ENCODE results near the gene VCAM1. TPM values are rescaled to one million over a fixed set of nuclear protein-coding genes. Genes with fewer than 3 reads are reported as not detected.
"Not testable (repeated sequence)": the region's sequence is repeated elsewhere in the genome, so short reads cannot be mapped to it uniquely, and the experiment has no call there.

The VCAM1 gene
- total RNA-seq, 1 donor from 2014 or later = not detected

DNA sequence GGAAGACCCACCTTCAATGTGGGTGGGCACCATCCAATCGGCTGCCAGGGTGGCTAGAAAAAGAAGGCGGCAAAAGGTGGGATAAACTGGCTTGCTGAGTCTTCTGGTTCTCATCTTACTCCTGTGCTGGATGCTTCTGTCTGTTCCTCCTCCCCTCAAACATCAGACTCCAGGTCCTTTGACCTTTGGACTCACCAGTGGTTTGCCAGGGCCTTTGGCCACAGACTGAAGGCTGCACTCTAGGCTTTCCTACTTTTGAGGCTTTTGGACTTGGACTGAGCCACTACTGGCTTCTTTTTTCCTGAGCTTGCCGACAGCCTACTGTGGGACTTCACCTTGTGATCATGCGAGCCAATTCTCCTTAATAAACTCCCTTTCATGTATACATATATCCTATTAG is 55.9 kb downstream of the VCAM1 start:
- H3K4me1 Mint-ChIP-seq = no peaks in the 10 kb centered on the region
- no peak overlapping the region for H3K27ac Mint-ChIP-seq
- no peak overlapping the region for H3K4me3 Mint-ChIP-seq
- H3K9me3 Mint-ChIP-seq = peaks cover 8% of the 10 kb centered on the region
- no peaks in the 10 kb centered on the region for H3K36me3 Mint-ChIP-seq (ENCODE audit: low read depth)
- DNase-seq = no peak
- peaks cover 4% of the 10 kb centered on the region for H3K27me3 Mint-ChIP-seq
- intact Hi-C loops (cut with micrococcal nuclease) = no loop called here

DNA sequence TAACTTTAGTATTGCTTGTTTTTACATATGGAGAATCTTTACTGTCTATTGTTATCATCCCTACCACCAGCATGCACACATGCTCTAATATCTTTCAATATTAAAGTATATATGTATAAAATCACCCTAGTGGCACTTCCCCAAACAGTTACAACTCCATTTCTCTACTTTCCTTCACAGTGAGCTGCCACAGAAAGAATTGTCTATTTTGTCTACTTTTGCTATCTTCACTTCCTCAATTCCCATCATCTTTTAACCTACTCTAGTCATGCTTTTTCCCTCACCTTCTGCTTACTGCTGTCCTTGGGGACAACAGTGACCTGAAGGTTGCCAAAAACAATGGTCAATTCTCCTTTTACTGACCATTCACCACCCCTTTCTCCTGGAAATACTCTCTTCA is 59.2 kb downstream of the VCAM1 start:
- no peak for DNase-seq
- no peak overlapping the region for H3K4me3 Mint-ChIP-seq
- no peaks in the 10 kb centered on the region for H3K4me1 Mint-ChIP-seq
- intact Hi-C loops (cut with micrococcal nuclease) = no loop called here
- H3K27ac Mint-ChIP-seq = no peak overlapping the region
- peaks cover 1% of the 10 kb centered on the region for H3K27me3 Mint-ChIP-seq
- H3K36me3 Mint-ChIP-seq (ENCODE audit: low read depth) = no peaks in the 10 kb centered on the region
- H3K9me3 Mint-ChIP-seq = peaks cover 8% of the 10 kb centered on the region

DNA sequence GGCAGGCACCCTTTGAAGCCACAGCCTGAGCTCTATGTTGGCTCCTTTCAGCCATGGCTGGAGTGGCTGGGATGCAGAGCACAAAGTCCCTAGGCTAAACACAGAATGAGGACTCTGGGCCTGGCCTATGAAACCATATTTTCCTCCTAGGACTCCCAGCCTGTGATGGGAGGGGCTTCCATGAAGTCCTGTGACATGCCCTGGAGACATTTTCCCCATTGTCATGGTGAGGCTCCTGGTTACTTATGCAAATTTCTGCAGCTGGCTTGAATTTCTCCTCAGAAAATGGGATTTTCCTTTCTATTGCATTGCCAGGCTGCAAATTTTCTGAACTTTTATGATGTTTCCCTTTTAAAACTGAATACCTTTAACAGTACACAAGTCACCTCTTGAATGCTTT is 61.3 kb downstream of the VCAM1 start:
- peaks cover 6% of the 10 kb centered on the region for H3K27me3 Mint-ChIP-seq
- intact Hi-C loops (cut with micrococcal nuclease) = no loop called here
- H3K9me3 Mint-ChIP-seq = peaks cover 8% of the 10 kb centered on the region
- H3K4me1 Mint-ChIP-seq = peaks cover 1% of the 10 kb centered on the region
- DNase-seq = no peak
- H3K36me3 Mint-ChIP-seq (ENCODE audit: low read depth) = no peaks in the 10 kb centered on the region
- no peak overlapping the region for H3K4me3 Mint-ChIP-seq
- H3K27ac Mint-ChIP-seq = no peak overlapping the region

DNA sequence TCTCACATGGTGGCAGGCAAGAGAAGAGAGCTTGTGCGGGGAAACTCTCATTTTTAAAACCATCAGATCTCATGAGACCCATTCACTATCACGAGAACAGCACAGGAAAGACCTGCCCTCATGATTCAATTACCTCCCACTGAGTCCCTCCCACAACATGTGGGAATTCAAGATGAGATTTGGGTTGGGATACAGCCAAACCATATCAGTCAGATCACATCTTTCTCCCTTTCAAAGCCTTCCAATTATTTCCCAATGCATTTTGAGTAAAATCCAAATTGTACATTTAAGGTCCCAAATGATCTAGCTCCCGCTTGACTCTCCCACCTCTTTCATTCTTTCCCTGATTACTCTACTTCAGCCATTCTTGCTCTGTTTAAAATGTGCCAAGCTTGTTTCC is 62.2 kb downstream of the VCAM1 start:
- H3K4me3 Mint-ChIP-seq; H3K9me3 Mint-ChIP-seq; H3K27ac Mint-ChIP-seq; intact Hi-C loops (cut with micrococcal nuclease); H3K4me1 Mint-ChIP-seq; DNase-seq; H3K36me3 Mint-ChIP-seq (ENCODE audit: low read depth): not testable (repeated sequence)
- H3K27me3 Mint-ChIP-seq = peaks cover 11% of the 10 kb centered on the region

DNA sequence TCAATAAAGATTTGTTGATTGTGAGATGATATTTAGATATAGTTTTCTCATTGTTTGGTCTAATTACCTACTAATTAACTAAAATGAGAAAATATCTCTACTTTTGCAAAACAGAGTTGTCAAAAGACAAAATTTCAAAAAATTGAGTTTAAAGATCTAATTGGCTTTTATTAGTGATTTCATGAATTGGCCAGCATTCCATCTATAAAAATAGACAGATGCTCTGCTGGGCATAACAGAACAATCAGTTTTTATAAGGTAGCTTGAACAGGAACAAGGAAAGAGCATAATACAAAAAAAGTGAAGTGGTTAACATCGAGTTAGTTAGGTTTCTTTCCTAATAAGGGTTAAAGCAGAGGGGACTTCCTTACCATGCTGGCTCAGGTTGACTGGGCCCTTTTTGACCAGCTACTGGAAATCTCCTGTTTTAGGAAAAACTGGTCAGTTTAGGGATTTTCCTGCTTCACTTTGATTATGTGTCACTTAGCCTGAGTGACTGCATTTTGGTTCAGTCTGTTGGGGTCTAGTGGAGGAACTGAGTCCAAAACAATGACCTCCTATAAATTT is 63.0 kb downstream of the VCAM1 start:
- H3K4me3 Mint-ChIP-seq = no peak overlapping the region
- peaks cover 2% of the 10 kb centered on the region for H3K4me1 Mint-ChIP-seq
- peaks cover 11% of the 10 kb centered on the region for H3K27me3 Mint-ChIP-seq
- H3K9me3 Mint-ChIP-seq = peaks cover 8% of the 10 kb centered on the region
- H3K36me3 Mint-ChIP-seq (ENCODE audit: low read depth) = no peaks in the 10 kb centered on the region
- intact Hi-C loops (cut with micrococcal nuclease) = no loop called here
- DNase-seq = no peak
- H3K27ac Mint-ChIP-seq = no peak overlapping the region

DNA sequence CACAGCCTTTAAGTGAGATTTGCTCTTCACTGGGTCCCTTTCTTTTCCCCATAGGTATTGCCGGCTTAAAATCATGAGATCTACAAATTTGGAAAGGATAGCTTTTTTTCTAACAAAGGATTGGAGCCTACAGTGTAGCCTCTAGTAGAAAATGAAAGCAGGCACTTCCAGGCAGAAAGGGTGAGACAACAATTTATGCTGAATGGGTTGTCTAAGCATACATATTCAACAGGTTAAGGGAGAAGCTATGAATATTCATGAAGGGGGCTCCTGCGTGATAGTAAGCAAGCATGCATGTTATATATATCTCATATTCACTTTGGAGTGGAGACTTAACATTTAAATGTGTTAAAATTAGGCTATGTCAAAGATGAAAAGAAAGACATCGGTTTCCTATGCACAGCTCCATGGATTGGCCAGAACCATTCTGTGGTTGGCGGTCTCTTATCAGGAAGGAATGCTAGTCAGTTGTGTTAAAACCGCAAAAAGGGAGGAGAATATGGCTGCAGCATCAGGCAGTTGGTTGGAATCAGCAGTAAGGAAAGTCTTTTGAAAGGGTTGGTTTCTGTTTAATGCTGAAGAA is 66.0 kb downstream of the VCAM1 start:
- Mint-ChIP-seq H3K4me3 (no peak overlapping the region), H3K36me3 (ENCODE audit: low read depth) (no peaks in the 10 kb centered on the region), H3K9me3 (no peaks in the 10 kb centered on the region), H3K4me1 (peaks cover 2% of the 10 kb centered on the region), H3K27me3 (peaks cover 27% of the 10 kb centered on the region), H3K27ac (no peak overlapping the region)
- no peak for DNase-seq
- intact Hi-C loops (cut with micrococcal nuclease) = no loop called here

DNA sequence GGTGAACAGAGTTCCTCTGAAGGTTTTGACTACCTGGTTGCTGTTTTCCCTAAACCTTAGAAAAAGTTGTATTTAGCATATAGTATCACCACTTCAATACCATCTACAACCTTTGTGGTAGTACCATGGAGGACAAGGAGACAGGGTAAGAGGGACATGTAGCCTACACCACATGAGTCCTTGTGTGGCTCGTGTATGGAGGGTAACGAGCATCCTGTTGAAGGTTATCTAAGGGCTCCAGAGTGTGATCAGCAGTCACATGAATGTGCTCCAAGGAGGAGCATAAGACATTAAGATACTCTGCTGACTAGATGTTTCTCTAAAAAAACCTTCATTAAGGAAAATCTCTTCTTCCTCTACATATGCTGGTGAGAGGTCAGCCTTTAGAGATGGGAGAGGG is 67.3 kb downstream of the VCAM1 start:
- no peaks in the 10 kb centered on the region for H3K9me3 Mint-ChIP-seq
- H3K27me3 Mint-ChIP-seq = peaks cover 27% of the 10 kb centered on the region
- no peak overlapping the region for H3K27ac Mint-ChIP-seq
- no peak for DNase-seq
- no peak overlapping the region for H3K4me3 Mint-ChIP-seq
- intact Hi-C loops (cut with micrococcal nuclease) = no loop called here
- H3K36me3 Mint-ChIP-seq (ENCODE audit: low read depth) = no peaks in the 10 kb centered on the region
- H3K4me1 Mint-ChIP-seq = peaks cover 2% of the 10 kb centered on the region

Other genes with a start within 250 kb of the VCAM1 start
- not detected in 2 replicates for gene GPR88, start 181.6 kb upstream of the VCAM1 start, total RNA-seq
- 2.7 and 2.9 TPM in 2 replicates for gene EXTL2, start 175.1 kb downstream of the VCAM1 start, total RNA-seq
- 40.8 and 41.0 TPM in 2 replicates for gene SLC30A7, start 176.3 kb downstream of the VCAM1 start, total RNA-seq

Data from activated CD4-positive, alpha-beta T cell treated with anti-CD3 and anti-CD28 coated beads, Interleukin-2, amount 10 ng/mL, durations not matched to agents 24 days and 14 days (primary cell).